OCI-LY3 (cell line): ENCODE measurements around the gene PCMT1.

Experiments
- H2AFZ ChIP-seq: fragments of 200-600, 300-600 bp; shearing (Covaris generic); 2 replicates; pipeline ENCODE4 v1.6.0; 2014; ENCODE audit warnings: antibody characterized with exemption, low read depth, low read length
- H3K27ac ChIP-seq: fragments of 200-600, 300-600 bp; sonication (generic); 2 replicates; pipeline ENCODE4 v1.5.1; 2014; ENCODE audit warnings: mild to moderate bottlenecking, low read length, moderate library complexity, mixed read lengths
- H3K27me3 ChIP-seq: fragments of 200-600, 300-600 bp; sonication (generic); 2 replicates; pipeline ENCODE4 v1.6.1; 2014; ENCODE audit warnings: low read depth, low read length, mixed read lengths
- H3K36me3 ChIP-seq: fragments of 200-600, 300-600 bp; sonication (generic); replicated peaks from 2 replicates; pipeline ENCODE3; 2014; ENCODE audit warnings: low read depth, low read length, mixed read lengths
- H3K4me1 ChIP-seq: fragments of 300-600, 200-600 bp; sonication (generic); 2 replicates; pipeline ENCODE4 v1.6.1; 2014; ENCODE audit warnings: low read length, mixed read lengths
- H3K4me2 ChIP-seq: fragments of 200-600, 300-600 bp; sonication (generic); 2 replicates; pipeline ENCODE4 v1.6.1; 2014; ENCODE audit warnings: low read length, mixed read lengths
- H3K4me3 ChIP-seq: fragments of 300-600, 200-600 bp; sonication (generic); 2 replicates; pipeline ENCODE4 v1.5.1; 2014; ENCODE audit warnings: antibody characterized with exemption, mild to moderate bottlenecking, low read length, moderate library complexity
- H3K79me2 ChIP-seq: fragments of 300-600, 200-600 bp; shearing (Covaris generic); 2 replicates; pipeline ENCODE4 v1.6.1; 2014; ENCODE audit warnings: mild to moderate bottlenecking, low read length, mixed read lengths
- H3K9ac ChIP-seq: fragments of 300-600, 200-600 bp; shearing (Covaris generic); 2 replicates; pipeline ENCODE4 v1.6.0; 2014; ENCODE audit warnings: mild to moderate bottlenecking, low read length, moderate library complexity
- H3K9me3 ChIP-seq: fragments of 200-600, 300-600 bp; shearing (Covaris generic); 2 replicates; pipeline ENCODE4 v1.6.1; 2014; ENCODE audit warnings: low read length, mixed read lengths; ENCODE audit not compliant: insufficient read depth
- H4K20me1 ChIP-seq: fragments of 200-600, 300-600 bp; sonication (generic); 2 replicates; pipeline ENCODE4 v1.6.1; 2016; ENCODE audit warnings: low read length, mixed read lengths; ENCODE audit not compliant: insufficient read depth
- EZH2phosphoT487 ChIP-seq: fragments of 200-600 bp; shearing (Covaris generic); IDR thresholded peaks from 2 replicates; pipeline ENCODE4 v1.6.1; 2018; ENCODE audit warnings: antibody characterized with exemption, mixed run types, low read depth
- TF ChIP-seq, protein P1 (sequence below): fragments of 200-600, 300-600 bp; sonication (generic); IDR thresholded peaks from 2 replicates; pipeline ENCODE4 v1.5.1; 2014; ENCODE audit warnings: antibody characterized with exemption, low read length, low read depth

Gene PCMT1

GRCh38 chr6:149779644-149779963, 30.1 kb downstream of the PCMT1 start:
- Histone ChIP-seq H3K4me1 (no peaks in the 10 kb centered on the region), H3K4me2 (no peak overlapping the region), H3K79me2 (no peaks in the 10 kb centered on the region), H3K9ac (no peak overlapping the region), H3K27me3 (no peaks in the 10 kb centered on the region), H2AFZ (no peak overlapping the region), H4K20me1 (no peaks in the 10 kb centered on the region), H3K9me3 (no peaks in the 10 kb centered on the region), H3K27ac (no peak overlapping the region), H3K36me3 (peaks cover 3% of the 10 kb centered on the region), H3K4me3 (no peak overlapping the region)
- TF ChIP-seq, protein P1, sequence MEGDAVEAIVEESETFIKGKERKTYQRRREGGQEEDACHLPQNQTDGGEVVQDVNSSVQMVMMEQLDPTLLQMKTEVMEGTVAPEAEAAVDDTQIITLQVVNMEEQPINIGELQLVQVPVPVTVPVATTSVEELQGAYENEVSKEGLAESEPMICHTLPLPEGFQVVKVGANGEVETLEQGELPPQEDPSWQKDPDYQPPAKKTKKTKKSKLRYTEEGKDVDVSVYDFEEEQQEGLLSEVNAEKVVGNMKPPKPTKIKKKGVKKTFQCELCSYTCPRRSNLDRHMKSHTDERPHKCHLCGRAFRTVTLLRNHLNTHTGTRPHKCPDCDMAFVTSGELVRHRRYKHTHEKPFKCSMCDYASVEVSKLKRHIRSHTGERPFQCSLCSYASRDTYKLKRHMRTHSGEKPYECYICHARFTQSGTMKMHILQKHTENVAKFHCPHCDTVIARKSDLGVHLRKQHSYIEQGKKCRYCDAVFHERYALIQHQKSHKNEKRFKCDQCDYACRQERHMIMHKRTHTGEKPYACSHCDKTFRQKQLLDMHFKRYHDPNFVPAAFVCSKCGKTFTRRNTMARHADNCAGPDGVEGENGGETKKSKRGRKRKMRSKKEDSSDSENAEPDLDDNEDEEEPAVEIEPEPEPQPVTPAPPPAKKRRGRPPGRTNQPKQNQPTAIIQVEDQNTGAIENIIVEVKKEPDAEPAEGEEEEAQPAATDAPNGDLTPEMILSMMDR: no peak
- TF ChIP-seq EZH2phosphoT487: no peak

- no peak overlapping the region for H3K27ac ChIP-seq
- no peak for TF ChIP-seq EZH2phosphoT487
- TF ChIP-seq, protein P1: no peak
- H3K9ac ChIP-seq: no peak overlapping the region
- no peaks in the 10 kb centered on the region for H3K79me2 ChIP-seq
- H3K36me3 ChIP-seq: no peaks in the 10 kb centered on the region
- no peaks in the 10 kb centered on the region for H3K4me1 ChIP-seq
- no peaks in the 10 kb centered on the region for H3K9me3 ChIP-seq
- no peak overlapping the region for H3K4me2 ChIP-seq
- H4K20me1 ChIP-seq: no peaks in the 10 kb centered on the region
- H3K27me3 ChIP-seq: no peaks in the 10 kb centered on the region
- no peak overlapping the region for H3K4me3 ChIP-seq
- H2AFZ ChIP-seq: no peak overlapping the region
These were observed 32.2 kb downstream of the PCMT1 start for GRCh38 chr6:149781715-149782114.

DNA sequence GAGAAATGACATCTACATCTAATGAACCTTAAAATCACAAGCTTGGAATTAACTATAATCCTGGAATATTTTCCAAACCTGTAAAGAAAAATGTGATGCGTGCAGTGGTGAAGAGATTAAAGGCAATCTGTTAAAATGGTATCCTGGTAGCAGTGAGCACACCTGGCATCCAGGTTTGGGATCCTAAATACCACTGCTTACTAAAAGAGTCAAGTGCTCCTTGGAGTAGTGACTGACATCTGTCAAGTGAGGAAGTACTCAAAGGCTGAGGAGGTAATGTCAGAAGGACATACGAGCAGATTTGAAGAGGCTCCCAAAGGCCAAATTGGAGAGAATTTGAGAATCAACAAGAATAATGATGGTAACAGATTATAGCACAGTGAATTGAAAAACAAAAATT, 32.8 kb downstream of the PCMT1 start:
- H4K20me1 ChIP-seq: no peaks in the 10 kb centered on the region
- H3K79me2 ChIP-seq: no peaks in the 10 kb centered on the region
- H3K9me3 ChIP-seq: no peaks in the 10 kb centered on the region
- H3K4me1 ChIP-seq: no peaks in the 10 kb centered on the region
- no peak overlapping the region for H2AFZ ChIP-seq
- H3K9ac ChIP-seq: no peak overlapping the region
- no peak overlapping the region for H3K4me3 ChIP-seq
- no peak overlapping the region for H3K27ac ChIP-seq
- H3K4me2 ChIP-seq: no peak overlapping the region
- TF ChIP-seq, protein P1: no peak
- TF ChIP-seq EZH2phosphoT487: no peak
- H3K27me3 ChIP-seq: no peaks in the 10 kb centered on the region
- H3K36me3 ChIP-seq: no peaks in the 10 kb centered on the region

GRCh38 chr6:149783551-149783950, 34.0 kb downstream of the PCMT1 start:
- no peak overlapping the region for H3K27ac ChIP-seq
- H4K20me1 ChIP-seq: no peaks in the 10 kb centered on the region
- no peak overlapping the region for H3K4me3 ChIP-seq
- no peak overlapping the region for H2AFZ ChIP-seq
- no peaks in the 10 kb centered on the region for H3K4me1 ChIP-seq
- no peaks in the 10 kb centered on the region for H3K79me2 ChIP-seq
- no peaks in the 10 kb centered on the region for H3K36me3 ChIP-seq
- H3K4me2 ChIP-seq: no peak overlapping the region
- TF ChIP-seq, protein P1: no peak
- no peak for TF ChIP-seq EZH2phosphoT487
- no peak overlapping the region for H3K9ac ChIP-seq
- H3K9me3 ChIP-seq: no peaks in the 10 kb centered on the region
- no peaks in the 10 kb centered on the region for H3K27me3 ChIP-seq
